DOHH2 (cell line): Measurements from ENCODE around the gene DELE1.

ENCODE experiments used
- H3F3A ChIP-seq: fragments of 200-600 bp; sonication (generic), shearing (Covaris generic); 2 replicates; pipeline ENCODE4 v1.6.0; 2016; ENCODE audit warnings: antibody characterized with exemption, mild to moderate bottlenecking; ENCODE audit not compliant: control insufficient read depth, insufficient read depth
- H3K27ac ChIP-seq: fragments of 200-600 bp; sonication (generic); 2 replicates; pipeline ENCODE4 v1.5.1; 2014; ENCODE audit warnings: low read depth, mild to moderate bottlenecking, low read length, moderate library complexity
- H3K27me3 ChIP-seq: fragments of 200-600 bp; sonication (generic); 2 replicates; pipeline ENCODE4 v1.6.1; 2014; ENCODE audit warnings: mild to moderate bottlenecking, low read length, mixed read lengths; ENCODE audit not compliant: control insufficient read depth
- H3K36me3 ChIP-seq: fragments of 200-600 bp; sonication (generic); 2 replicates; pipeline ENCODE4 v1.6.1; 2014; ENCODE audit warnings: mild to moderate bottlenecking, low read length, moderate library complexity, mixed read lengths; ENCODE audit not compliant: control insufficient read depth
- H3K4me1 ChIP-seq: fragments of 200-600 bp; sonication (generic); 2 replicates; pipeline ENCODE4 v1.6.1; 2014; ENCODE audit warnings: mild to moderate bottlenecking, low read length, mixed read lengths; ENCODE audit not compliant: control insufficient read depth
- H3K4me2 ChIP-seq: fragments of 200-600 bp; sonication (generic); 2 replicates; pipeline ENCODE4 v1.6.0; 2014; ENCODE audit warnings: mild to moderate bottlenecking, low read length, moderate library complexity
- H3K4me3 ChIP-seq: fragments of 200-600 bp; sonication (generic); 2 replicates; pipeline ENCODE4 v1.5.1; 2014; ENCODE audit warnings: mild to moderate bottlenecking, low read length, mixed read lengths
- H3K79me2 ChIP-seq: fragments of 200-600 bp; sonication (generic); 2 replicates; pipeline ENCODE4 v1.6.1; 2014; ENCODE audit warnings: mild to moderate bottlenecking, low read length, mixed read lengths; ENCODE audit not compliant: control insufficient read depth
- H3K9me2 ChIP-seq: fragments of 200-600 bp; sonication (generic); replicated peaks from 2 replicates; pipeline ENCODE4 v1.6.1; 2014; ENCODE audit warnings: mild to moderate bottlenecking, low read length, mixed read lengths; ENCODE audit not compliant: control insufficient read depth
- H3K9me3 ChIP-seq: fragments of 200-600 bp; sonication (generic); 2 replicates; pipeline ENCODE4 v1.6.1; 2014; ENCODE audit warnings: antibody characterized with exemption, low read length, mixed read lengths; ENCODE audit not compliant: control insufficient read depth, insufficient read depth
- H4K20me1 ChIP-seq: fragments of 200-600 bp; sonication (generic); 2 replicates; pipeline ENCODE4 v1.6.0; 2014; ENCODE audit warnings: low read depth, mild to moderate bottlenecking, antibody characterized with exemption, low read length, moderate library complexity; ENCODE audit not compliant: control insufficient read depth, insufficient read depth
- EZH2phosphoT487 ChIP-seq: fragments of 200-600 bp; sonication (generic); IDR thresholded peaks from 2 replicates; pipeline ENCODE4 v1.6.1; 2017; ENCODE audit warnings: borderline replicate concordance, mild to moderate bottlenecking, antibody characterized with exemption, low read length, moderate library complexity, mixed read lengths
- TF ChIP-seq, protein P1 (sequence below): fragments of 200-600 bp; sonication (generic); IDR thresholded peaks from one replicate; pipeline ENCODE4 v1.5.1; 2014; ENCODE audit warnings: antibody characterized with exemption, mild to moderate bottlenecking, low read depth, low read length; ENCODE audit not compliant: poor library complexity, severe bottlenecking

Gene DELE1

DNA sequence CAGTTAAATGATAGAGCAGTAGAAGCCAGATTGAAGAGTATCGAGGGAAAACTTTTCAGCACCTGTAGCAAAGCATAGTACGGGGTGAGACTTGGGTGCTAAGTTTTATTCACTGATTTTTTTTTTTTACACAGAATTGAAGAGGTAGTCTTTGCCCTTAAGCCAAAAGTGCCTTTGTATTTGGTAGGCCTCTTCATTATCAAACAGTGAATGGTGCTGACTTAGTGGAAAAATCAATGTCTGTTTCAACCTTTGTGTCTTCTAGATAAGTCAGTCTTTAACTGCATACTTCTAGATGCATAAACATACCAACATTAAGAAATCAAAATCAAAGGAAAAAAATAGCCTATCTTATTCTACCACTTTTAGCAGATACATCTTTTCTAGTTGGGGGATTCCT is 59.0 kb downstream of the DELE1 start:
- TF ChIP-seq, protein P1, sequence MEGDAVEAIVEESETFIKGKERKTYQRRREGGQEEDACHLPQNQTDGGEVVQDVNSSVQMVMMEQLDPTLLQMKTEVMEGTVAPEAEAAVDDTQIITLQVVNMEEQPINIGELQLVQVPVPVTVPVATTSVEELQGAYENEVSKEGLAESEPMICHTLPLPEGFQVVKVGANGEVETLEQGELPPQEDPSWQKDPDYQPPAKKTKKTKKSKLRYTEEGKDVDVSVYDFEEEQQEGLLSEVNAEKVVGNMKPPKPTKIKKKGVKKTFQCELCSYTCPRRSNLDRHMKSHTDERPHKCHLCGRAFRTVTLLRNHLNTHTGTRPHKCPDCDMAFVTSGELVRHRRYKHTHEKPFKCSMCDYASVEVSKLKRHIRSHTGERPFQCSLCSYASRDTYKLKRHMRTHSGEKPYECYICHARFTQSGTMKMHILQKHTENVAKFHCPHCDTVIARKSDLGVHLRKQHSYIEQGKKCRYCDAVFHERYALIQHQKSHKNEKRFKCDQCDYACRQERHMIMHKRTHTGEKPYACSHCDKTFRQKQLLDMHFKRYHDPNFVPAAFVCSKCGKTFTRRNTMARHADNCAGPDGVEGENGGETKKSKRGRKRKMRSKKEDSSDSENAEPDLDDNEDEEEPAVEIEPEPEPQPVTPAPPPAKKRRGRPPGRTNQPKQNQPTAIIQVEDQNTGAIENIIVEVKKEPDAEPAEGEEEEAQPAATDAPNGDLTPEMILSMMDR = no peak
- no peak for TF ChIP-seq EZH2phosphoT487
- H3K27me3 ChIP-seq = no peaks in the 10 kb centered on the region
- no peaks in the 10 kb centered on the region for H3K4me1 ChIP-seq
- no peaks in the 10 kb centered on the region for H3K9me2 ChIP-seq
- H3K4me3 ChIP-seq = no peak overlapping the region
- H4K20me1 ChIP-seq = no peaks in the 10 kb centered on the region
- H3K9me3 ChIP-seq = no peaks in the 10 kb centered on the region
- no peaks in the 10 kb centered on the region for H3K79me2 ChIP-seq
- no peaks in the 10 kb centered on the region for H3F3A ChIP-seq
- peaks cover 72% of the 10 kb centered on the region for H3K36me3 ChIP-seq
- H3K27ac ChIP-seq = no peak overlapping the region
- no peak overlapping the region for H3K4me2 ChIP-seq

DNA sequence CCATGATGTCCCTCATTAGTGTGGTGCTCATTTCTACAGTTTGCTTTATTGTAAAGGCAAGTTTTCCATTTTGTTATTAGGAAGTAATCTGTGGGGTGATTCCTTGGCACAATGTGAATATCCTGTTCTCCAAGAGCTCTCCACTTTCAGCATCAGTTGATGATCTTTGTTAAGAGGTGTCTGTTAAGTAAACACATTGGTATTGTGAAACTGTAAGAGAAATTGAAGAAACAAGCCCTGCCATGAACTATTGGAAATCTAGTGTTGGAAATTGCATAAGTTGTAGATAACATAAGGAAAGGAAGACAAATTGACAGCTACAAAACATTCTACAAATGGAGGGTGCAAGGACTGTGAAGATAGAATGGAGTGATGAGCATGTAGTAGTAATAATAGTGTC is 62.4 kb downstream of the DELE1 start:
- no peaks in the 10 kb centered on the region for H3F3A ChIP-seq
- H3K36me3 ChIP-seq = peaks cover 53% of the 10 kb centered on the region
- no peaks in the 10 kb centered on the region for H3K9me2 ChIP-seq
- no peaks in the 10 kb centered on the region for H3K4me1 ChIP-seq
- H3K27ac ChIP-seq = no peak overlapping the region
- H3K79me2 ChIP-seq = no peaks in the 10 kb centered on the region
- no peaks in the 10 kb centered on the region for H4K20me1 ChIP-seq
- H3K4me2 ChIP-seq = no peak overlapping the region
- no peak for TF ChIP-seq EZH2phosphoT487
- TF ChIP-seq, protein P1 = no peak
- H3K9me3 ChIP-seq = no peaks in the 10 kb centered on the region
- no peak overlapping the region for H3K4me3 ChIP-seq
- no peaks in the 10 kb centered on the region for H3K27me3 ChIP-seq

DNA sequence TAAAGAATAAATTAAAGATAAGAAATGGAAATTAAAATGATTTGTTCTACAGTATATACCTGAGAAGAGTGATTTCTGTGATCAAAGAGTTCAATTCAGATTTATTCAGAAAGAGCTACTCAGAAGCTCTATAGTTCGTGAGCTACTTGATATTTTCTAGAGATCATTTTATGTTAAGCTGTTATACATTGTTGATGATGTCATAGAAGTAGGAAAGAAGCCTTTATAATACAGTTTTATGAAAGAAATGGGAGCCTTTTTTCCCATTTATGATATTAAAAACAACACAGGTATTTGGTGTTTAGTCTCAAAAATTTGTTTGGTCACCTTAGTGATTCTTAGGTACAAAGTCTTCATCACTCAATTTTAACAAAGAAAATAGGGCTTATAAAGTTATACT is 66.0 kb downstream of the DELE1 start:
- 0 out of 2 replicates have a peak, but pooled peaks cover 3% of the 10 kb centered on the region for H3F3A ChIP-seq
- H4K20me1 ChIP-seq = no peaks in the 10 kb centered on the region
- no peaks in the 10 kb centered on the region for H3K27me3 ChIP-seq
- no peaks in the 10 kb centered on the region for H3K9me3 ChIP-seq
- peaks cover 56% of the 10 kb centered on the region for H3K36me3 ChIP-seq
- no peak overlapping the region for H3K27ac ChIP-seq
- H3K79me2 ChIP-seq = no peaks in the 10 kb centered on the region
- TF ChIP-seq EZH2phosphoT487 = no peak
- TF ChIP-seq, protein P1 = no peak
- no peaks in the 10 kb centered on the region for H3K9me2 ChIP-seq
- no peak overlapping the region for H3K4me2 ChIP-seq
- no peaks in the 10 kb centered on the region for H3K4me1 ChIP-seq
- no peak overlapping the region for H3K4me3 ChIP-seq
